ENCODE measurements around the gene CDC14B. TPM values are rescaled to one million over a fixed set of nuclear protein-coding genes. Genes with fewer than 3 reads are reported as not detected.

CDC14B gene
- polyA plus RNA-seq, 1 donor from 2014 or later = 7.0 TPM

DNA sequence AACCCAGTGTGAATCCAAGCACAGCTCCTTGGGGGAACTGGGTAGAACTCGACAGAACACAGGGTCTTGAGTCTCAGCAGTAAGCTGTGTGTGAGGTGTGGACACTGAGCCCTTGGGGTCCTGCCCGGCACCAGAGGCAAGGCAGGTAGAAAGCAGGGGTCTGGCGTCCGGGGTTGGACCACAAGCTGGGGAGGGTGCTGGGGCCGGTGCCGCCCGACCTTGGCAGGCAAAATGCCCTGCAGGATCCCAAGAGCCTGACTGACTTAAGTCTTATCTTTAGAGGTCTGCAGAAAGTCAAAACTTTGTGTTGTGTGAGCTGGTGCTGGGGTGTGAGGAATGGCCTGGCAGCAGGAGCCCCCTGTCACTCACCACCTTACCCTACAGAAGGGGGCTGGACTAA is 120.4 kb downstream of the CDC14B start:
- Histone ChIP-seq H3K9ac (ENCODE audit: low read length) (no peak overlapping the region), H3K9me3 (ENCODE audit: low read length) (no peaks in the 10 kb centered on the region), H3K4me3 (ENCODE audit: low read length) (no peak overlapping the region), H3K9me2 (ENCODE audit: insufficient read depth, low read length) (no peaks in the 10 kb centered on the region), H3F3A (ENCODE audit: insufficient read depth, low read length, poor library complexity, severe bottlenecking) (no peaks in the 10 kb centered on the region), H3K36me3 (ENCODE audit: insufficient read depth, low read length) (no peaks in the 10 kb centered on the region), H3K4me2 (ENCODE audit: low read length) (no peak overlapping the region), H2AFZ (ENCODE audit: low read depth, low read length) (no peak overlapping the region), H3K27me3 (ENCODE audit: insufficient read depth, low read depth, low read length) (no peaks in the 10 kb centered on the region), H3K79me2 (replicated peaks; ENCODE audit: insufficient read depth, low read length) (no peaks in the 10 kb centered on the region), H4K20me1 (ENCODE audit: insufficient read depth) (no peaks in the 10 kb centered on the region), H3K27ac (ENCODE audit: low read length) (no peak overlapping the region)
- TF ChIP-seq SMC3 (conservative IDR thresholded peaks at IDR 0.05; ENCODE audit: poor library complexity) (no peak), TAF1 (IDR thresholded peaks at IDR 0.05; ENCODE audit: low read depth) (no peak), EP300 (conservative IDR thresholded peaks at IDR 0.05; ENCODE audit: poor library complexity, severe bottlenecking) (no peak), CTCF (IDR thresholded peaks at IDR 0.05; ENCODE audit: poor library complexity, severe bottlenecking) (no peak), MXI1 (conservative IDR thresholded peaks at IDR 0.05; ENCODE audit: poor library complexity, severe bottlenecking) (no peak), RAD21 (conservative IDR thresholded peaks at IDR 0.05) (no peak), POLR2AphosphoS5 (IDR thresholded peaks at IDR 0.05) (no peak), EZH2 (IDR thresholded peaks at IDR 0.05; ENCODE audit: borderline replicate concordance, insufficient read depth, low read length, poor library complexity, severe bottlenecking) (no peak)
- TF ChIP-seq, protein P1, sequence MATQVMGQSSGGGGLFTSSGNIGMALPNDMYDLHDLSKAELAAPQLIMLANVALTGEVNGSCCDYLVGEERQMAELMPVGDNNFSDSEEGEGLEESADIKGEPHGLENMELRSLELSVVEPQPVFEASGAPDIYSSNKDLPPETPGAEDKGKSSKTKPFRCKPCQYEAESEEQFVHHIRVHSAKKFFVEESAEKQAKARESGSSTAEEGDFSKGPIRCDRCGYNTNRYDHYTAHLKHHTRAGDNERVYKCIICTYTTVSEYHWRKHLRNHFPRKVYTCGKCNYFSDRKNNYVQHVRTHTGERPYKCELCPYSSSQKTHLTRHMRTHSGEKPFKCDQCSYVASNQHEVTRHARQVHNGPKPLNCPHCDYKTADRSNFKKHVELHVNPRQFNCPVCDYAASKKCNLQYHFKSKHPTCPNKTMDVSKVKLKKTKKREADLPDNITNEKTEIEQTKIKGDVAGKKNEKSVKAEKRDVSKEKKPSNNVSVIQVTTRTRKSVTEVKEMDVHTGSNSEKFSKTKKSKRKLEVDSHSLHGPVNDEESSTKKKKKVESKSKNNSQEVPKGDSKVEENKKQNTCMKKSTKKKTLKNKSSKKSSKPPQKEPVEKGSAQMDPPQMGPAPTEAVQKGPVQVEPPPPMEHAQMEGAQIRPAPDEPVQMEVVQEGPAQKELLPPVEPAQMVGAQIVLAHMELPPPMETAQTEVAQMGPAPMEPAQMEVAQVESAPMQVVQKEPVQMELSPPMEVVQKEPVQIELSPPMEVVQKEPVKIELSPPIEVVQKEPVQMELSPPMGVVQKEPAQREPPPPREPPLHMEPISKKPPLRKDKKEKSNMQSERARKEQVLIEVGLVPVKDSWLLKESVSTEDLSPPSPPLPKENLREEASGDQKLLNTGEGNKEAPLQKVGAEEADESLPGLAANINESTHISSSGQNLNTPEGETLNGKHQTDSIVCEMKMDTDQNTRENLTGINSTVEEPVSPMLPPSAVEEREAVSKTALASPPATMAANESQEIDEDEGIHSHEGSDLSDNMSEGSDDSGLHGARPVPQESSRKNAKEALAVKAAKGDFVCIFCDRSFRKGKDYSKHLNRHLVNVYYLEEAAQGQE (IDR thresholded peaks at IDR 0.05; ENCODE audit: borderline replicate concordance) = no peak

- H3K27ac ChIP-seq (ENCODE audit: low read length) = no peak overlapping the region
These were observed 120.8 kb downstream of the CDC14B start for GRCh38 chr9:96498796-96499195.

More at GRCh38 chr9:96498796-96499195, 120.8 kb downstream of the CDC14B start:
- TF ChIP-seq, protein P1 (IDR thresholded peaks at IDR 0.05; ENCODE audit: borderline replicate concordance) = no peak
- TF ChIP-seq RAD21 (conservative IDR thresholded peaks at IDR 0.05) (no peak), POLR2AphosphoS5 (IDR thresholded peaks at IDR 0.05) (no peak), SMC3 (conservative IDR thresholded peaks at IDR 0.05; ENCODE audit: poor library complexity) (no peak), MXI1 (conservative IDR thresholded peaks at IDR 0.05; ENCODE audit: poor library complexity, severe bottlenecking) (no peak), TAF1 (IDR thresholded peaks at IDR 0.05; ENCODE audit: low read depth) (no peak), CTCF (IDR thresholded peaks at IDR 0.05; ENCODE audit: poor library complexity, severe bottlenecking) (no peak), EZH2 (IDR thresholded peaks at IDR 0.05; ENCODE audit: borderline replicate concordance, insufficient read depth, low read length, poor library complexity, severe bottlenecking) (no peak), EP300 (conservative IDR thresholded peaks at IDR 0.05; ENCODE audit: poor library complexity, severe bottlenecking) (no peak)
- no peak overlapping the region for H3K4me2 ChIP-seq (ENCODE audit: low read length)
- no peak overlapping the region for H3K4me3 ChIP-seq (ENCODE audit: low read length)
- H3K9me3 ChIP-seq (ENCODE audit: low read length) = no peaks in the 10 kb centered on the region
- no peaks in the 10 kb centered on the region for H3F3A ChIP-seq (ENCODE audit: insufficient read depth, low read length, poor library complexity, severe bottlenecking)
- H3K79me2 ChIP-seq (replicated peaks; ENCODE audit: insufficient read depth, low read length) = no peaks in the 10 kb centered on the region
- H2AFZ ChIP-seq (ENCODE audit: low read depth, low read length) = no peak overlapping the region
- no peaks in the 10 kb centered on the region for H4K20me1 ChIP-seq (ENCODE audit: insufficient read depth)
- H3K9me2 ChIP-seq (ENCODE audit: insufficient read depth, low read length) = no peaks in the 10 kb centered on the region
- no peak overlapping the region for H3K9ac ChIP-seq (ENCODE audit: low read length)
- no peaks in the 10 kb centered on the region for H3K27me3 ChIP-seq (ENCODE audit: insufficient read depth, low read depth, low read length)
- no peaks in the 10 kb centered on the region for H3K36me3 ChIP-seq (ENCODE audit: insufficient read depth, low read length)

Measured in neural cell (in vitro differentiated cells).